NB4 (cell line): Measurements from ENCODE around the gene WNK1.

ENCODE experiments used
- DNase-seq: peaks from one replicate; pipeline ENCODE4 v3.0.0; 2010; ENCODE audit warnings: low read depth
- H3K4me3 ChIP-seq: one replicate; pipeline ENCODE4 v1.5.1; 2011; ENCODE audit warnings: mild to moderate bottlenecking, low read depth, low read length, moderate library complexity
- CTCF ChIP-seq: IDR thresholded peaks from one replicate; pipeline ENCODE4 v1.5.1; 2012; ENCODE audit warnings: low read depth, low read length
- MAX ChIP-seq: IDR thresholded peaks from 2 replicates; pipeline ENCODE4 v1.6.1; 2011; ENCODE audit warnings: low read depth, low read length
- MYC ChIP-seq: IDR thresholded peaks from 2 replicates; pipeline ENCODE4 v1.6.1; 2011; ENCODE audit warnings: low read depth, low read length
- POLR2A ChIP-seq: IDR thresholded peaks from 2 replicates; pipeline ENCODE4 v1.6.1; 2011; ENCODE audit warnings: mild to moderate bottlenecking; ENCODE audit not compliant: insufficient read length; ENCODE audit errors: extremely low read depth

The WNK1 gene

GRCh38 chr12:909861-910260 lies 157.5 kb downstream of the WNK1 start:
- TF ChIP-seq CTCF, result no peak
- TF ChIP-seq MYC, result no peak
- TF ChIP-seq POLR2A, result no peak
- no peak for TF ChIP-seq MAX
- DNase-seq, result no peak

GRCh38 chr12:910416-910815 lies 158.0 kb downstream of the WNK1 start:
- no peak for DNase-seq
- TF ChIP-seq MAX (no peak), POLR2A (no peak), MYC (no peak), CTCF (no peak)
- no peak overlapping the region for H3K4me3 ChIP-seq

More at GRCh38 chr12:909861-910260, 157.5 kb downstream of the WNK1 start:
- no peak overlapping the region for H3K4me3 ChIP-seq

- TF ChIP-seq MAX, result no peak
- TF ChIP-seq POLR2A, result no peak
- no peak for TF ChIP-seq CTCF
- TF ChIP-seq MYC, result no peak
- no peak for DNase-seq
- no peak overlapping the region for H3K4me3 ChIP-seq
These were observed 158.9 kb downstream of the WNK1 start for GRCh38 chr12:911191-911826.

- no peak for DNase-seq
- no peak overlapping the region for H3K4me3 ChIP-seq
- no peak for TF ChIP-seq MYC
- TF ChIP-seq CTCF, result no peak
- TF ChIP-seq POLR2A, result no peak
- no peak for TF ChIP-seq MAX
These were observed 160.3 kb downstream of the WNK1 start for GRCh38 chr12:912466-913235.

- TF ChIP-seq POLR2A (no peak), MYC (no peak), CTCF (no peak), MAX (no peak)
- DNase-seq, result peak; percentile 10
- no peak overlapping the region for H3K4me3 ChIP-seq
These were observed 161.7 kb downstream of the WNK1 start for GRCh38 chr12:913919-914698.
